Transverse colon (tissue), 4 donors: Measurements from ENCODE around the gene COL13A1. TPM values are rescaled to one million over a fixed set of nuclear protein-coding genes. Genes with fewer than 3 reads are reported as not detected.
A peak's percentile ranks its signal among the peaks of the same experiment; 100 is the strongest.

Experiments
- DNase-seq: peaks from one replicate; pipeline ENCODE4 v3.0.0-alpha.2; 2019
- H3K27ac ChIP-seq, 4 donors: fragments of 200-600 bp; sonication (generic); 2 replicates each; pipeline ENCODE4 v1.5.1; 2016 to 2018; ENCODE audit warnings: inconsistent platforms in 4 of 4
- H3K27me3 ChIP-seq: fragments of 200-600 bp; sonication (generic); 2 replicates; pipeline ENCODE4 v1.5.1; 2017; ENCODE audit warnings: inconsistent platforms
- H3K36me3 ChIP-seq, 4 donors: fragments of 200-600 bp; sonication (generic); 2 replicates each; pipeline ENCODE4 v1.5.1; 2017 to 2019; ENCODE audit warnings: inconsistent platforms in 4 of 4
- H3K4me1 ChIP-seq, 4 donors: fragments of 200-600 bp; sonication (generic); 2 replicates each; pipeline ENCODE4 v1.5.1; 2017 to 2020; ENCODE audit warnings: inconsistent platforms in 4 of 4
- H3K4me3 ChIP-seq, 4 donors: fragments of 200-600 bp; sonication (generic); 1 replicate in 1 of 4; 2 replicates in 3 of 4; pipeline versions ENCODE4 v1.5.1 to v1.6.1; 2017 to 2019; ENCODE audit warnings: inconsistent platforms in 4 of 4
- H3K9me3 ChIP-seq, 2 donors: fragments of 200-600 bp; sonication (generic); 2 replicates each; pipeline ENCODE4 v1.5.1; 2017 to 2019; ENCODE audit warnings: inconsistent platforms in 2 of 2
- EP300 ChIP-seq: sonication (generic); formaldehyde crosslinking; IDR thresholded peaks from one replicate; pipeline ENCODE4 v1.6.1; 2017; ENCODE audit warnings: antibody characterized with exemption, low read depth
- POLR2A ChIP-seq: fragments of 450-650 bp; IDR thresholded peaks from one replicate; pipeline ENCODE4 v1.6.1; 2016; ENCODE audit warnings: antibody characterized with exemption, mild to moderate bottlenecking, moderate library complexity
- POLR2AphosphoS5 ChIP-seq, 3 donors: sonication (generic); formaldehyde crosslinking; IDR thresholded peaks; one replicate each; pipeline ENCODE4 v1.6.1; 2016; ENCODE audit warnings: antibody characterized with exemption in 3 of 3
- WGBS, 2 donors: methylation state at CpG; one replicate each; pipeline ENCODE4 v1.1.5; 2018; ENCODE audit warnings: low coverage in 1 of 2; 5-methylcytosine and 5-hydroxymethylcytosine counted together
- in situ Hi-C, 4 donors: fragments of 200-750 bp; cut with MboI; loops; one replicate each; pipeline versions ENCODE4 v1.15.0 to v1.15.1; 2017; ENCODE audit warnings: low sequenced_read_pairs in 3 of 4, low pct_ligation_motif_present in 1 of 4, low pct_unique_long_range_greater_than_20kb in 1 of 4
- intact Hi-C: fragments of 100-400 bp; cut with DNase I; formaldehyde crosslinking; loops from one replicate; pipeline ENCODE4 v1.15.1; 2023; ENCODE audit warnings: low total_unique reads
- total RNA-seq, 4 donors: library from RNA; depleted of rRNA; stranded (reverse); fragments of >200 nt; gene quantifications; one replicate each; pipeline ENCODE4 v1.1.0, GENCODE V29; 2016
- TF ChIP-seq, protein P1 (sequence below), 5 experiments: fragments of 200-600 bp in 3 of 5; fragments of 450-650 bp in 2 of 5; sonication (generic) in 3 of 5; IDR thresholded peaks; 1 replicate in 2 of 5; 2 replicates in 3 of 5; pipeline ENCODE4 v1.5.1; 2016 to 2017; ENCODE audit warnings: antibody characterized with exemption in 5 of 5, inconsistent platforms in 3 of 5, mild to moderate bottlenecking in 2 of 5, moderate library complexity in 1 of 5

The COL13A1 gene
- 1 to 10 TPM in 3 of 4 donors, under 1 TPM in 1; 0.68 to 8.2 (median 2.1) TPM for total RNA-seq

DNA sequence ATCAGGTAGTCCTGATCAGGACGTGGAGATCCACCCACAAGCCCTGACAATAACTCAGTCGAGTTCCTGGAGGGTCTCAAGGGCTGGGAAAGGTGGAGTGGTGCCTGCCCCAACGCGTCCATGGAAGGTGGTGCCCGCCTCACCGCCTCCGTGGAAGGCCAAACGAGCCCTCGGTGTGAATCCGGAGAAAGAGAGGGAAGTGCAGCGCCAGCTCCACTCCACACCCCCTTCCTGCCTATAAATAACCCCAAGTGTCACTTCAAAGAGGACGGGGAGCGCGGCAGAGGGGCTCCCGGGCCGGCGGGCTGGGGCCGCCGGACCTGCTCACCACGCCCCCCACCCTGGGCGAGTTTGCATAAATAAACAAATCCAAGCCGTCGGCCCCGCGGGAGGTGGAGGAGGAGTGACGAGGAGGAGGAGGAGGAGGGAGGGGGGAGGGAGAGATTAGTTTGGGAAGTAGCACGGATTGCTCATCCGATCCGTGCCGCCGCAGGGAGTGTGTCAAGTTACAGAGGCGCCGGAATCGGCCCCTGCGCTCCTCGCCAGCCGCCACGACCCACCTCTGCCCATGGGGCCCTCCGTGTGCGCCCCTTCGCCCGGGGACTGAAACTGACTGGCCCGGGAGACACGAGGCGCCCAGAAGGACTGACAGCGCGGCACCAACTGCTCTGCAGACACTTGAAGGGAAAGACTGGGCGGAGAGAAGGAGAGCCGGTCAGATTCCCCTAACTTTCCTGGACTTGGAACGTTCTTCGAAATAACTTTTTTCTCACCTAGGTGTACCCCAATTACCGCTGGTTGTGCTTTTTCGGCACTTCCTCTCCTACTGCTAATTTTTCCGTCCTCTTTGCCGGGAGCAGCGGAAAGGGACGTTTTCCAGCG lies at the start of gene COL13A1:
TSS of gene COL13A1 (plus strand) at position 473 of the 882 bp plus-strand sequence. CDS start 518 bp downstream, outside the sequence.
- peak within 1 kb of the TSS; percentile 7 to 39 (median 18) for H3K27ac ChIP-seq
- H3K4me3 ChIP-seq: peak within 1 kb of the TSS; percentile 20 to 51 (median 32)
- WGBS, 2 donors: 0 to 2% methylated on average over 7 to 58 of the region's 58 CpGs
- no peaks in the 10 kb centered on the region for H3K36me3 ChIP-seq
- in situ Hi-C loops: no loop called here
- DNase-seq: peak; percentile 27
- H3K4me1 ChIP-seq: peaks cover 0 to 25% (median 19%) of the 10 kb centered on the region in 4 donors
- intact Hi-C loops: loop anchor here (5.0 kb wide), 2 partner anchors 111 to 384 kb away; partner anchors contain the start of gene TACR2
- TF ChIP-seq EP300: no peak
- no peak for TF ChIP-seq POLR2AphosphoS5 (IDR thresholded peaks at IDR 0.05)
- TF ChIP-seq, protein P1, sequence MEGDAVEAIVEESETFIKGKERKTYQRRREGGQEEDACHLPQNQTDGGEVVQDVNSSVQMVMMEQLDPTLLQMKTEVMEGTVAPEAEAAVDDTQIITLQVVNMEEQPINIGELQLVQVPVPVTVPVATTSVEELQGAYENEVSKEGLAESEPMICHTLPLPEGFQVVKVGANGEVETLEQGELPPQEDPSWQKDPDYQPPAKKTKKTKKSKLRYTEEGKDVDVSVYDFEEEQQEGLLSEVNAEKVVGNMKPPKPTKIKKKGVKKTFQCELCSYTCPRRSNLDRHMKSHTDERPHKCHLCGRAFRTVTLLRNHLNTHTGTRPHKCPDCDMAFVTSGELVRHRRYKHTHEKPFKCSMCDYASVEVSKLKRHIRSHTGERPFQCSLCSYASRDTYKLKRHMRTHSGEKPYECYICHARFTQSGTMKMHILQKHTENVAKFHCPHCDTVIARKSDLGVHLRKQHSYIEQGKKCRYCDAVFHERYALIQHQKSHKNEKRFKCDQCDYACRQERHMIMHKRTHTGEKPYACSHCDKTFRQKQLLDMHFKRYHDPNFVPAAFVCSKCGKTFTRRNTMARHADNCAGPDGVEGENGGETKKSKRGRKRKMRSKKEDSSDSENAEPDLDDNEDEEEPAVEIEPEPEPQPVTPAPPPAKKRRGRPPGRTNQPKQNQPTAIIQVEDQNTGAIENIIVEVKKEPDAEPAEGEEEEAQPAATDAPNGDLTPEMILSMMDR (IDR thresholded peaks at IDR 0.05): no peak
- TF ChIP-seq POLR2A: no peak
- peaks cover 37% of the 10 kb centered on the region for H3K27me3 ChIP-seq
- H3K9me3 ChIP-seq: no peaks in the 10 kb centered on the region

DNA sequence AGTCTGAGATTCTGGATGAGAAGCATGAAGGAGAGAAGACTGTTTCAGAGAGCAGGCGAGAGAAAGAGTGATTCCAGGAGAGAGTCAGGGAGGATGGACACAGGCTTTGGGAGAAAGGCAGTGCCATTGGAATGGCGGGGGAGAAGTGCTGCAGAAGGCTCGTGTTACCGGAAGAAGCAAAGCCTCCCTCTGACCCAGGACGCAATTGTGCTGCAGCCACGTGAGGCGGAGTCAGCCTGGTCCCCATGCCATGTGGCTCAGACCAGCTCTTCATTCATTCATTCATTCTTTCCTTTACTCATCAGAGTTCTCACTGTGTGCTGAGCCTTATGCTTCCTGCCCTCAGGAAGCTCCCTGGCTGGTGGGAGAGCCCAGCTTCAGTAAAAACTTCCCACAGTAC lies 49.2 kb upstream of the COL13A1 start:
- DNase-seq: no peak
- in situ Hi-C loops: no loop called here
- Histone ChIP-seq H3K4me1 (no peaks in the 10 kb centered on the region), H3K27me3 (no peaks in the 10 kb centered on the region), H3K9me3 (no peaks in the 10 kb centered on the region), H3K36me3 (no peaks in the 10 kb centered on the region), H3K4me3 (no peak overlapping the region), H3K27ac (no peak overlapping the region)
- intact Hi-C loops: no loop called here
- TF ChIP-seq POLR2A (no peak), EP300 (no peak), POLR2AphosphoS5 (IDR thresholded peaks at IDR 0.05) (no peak)
- TF ChIP-seq, protein P1 (IDR thresholded peaks at IDR 0.05): no peak
- 87% methylated on average over 7 of the region's 7 CpGs for WGBS, 2 donors

DNA sequence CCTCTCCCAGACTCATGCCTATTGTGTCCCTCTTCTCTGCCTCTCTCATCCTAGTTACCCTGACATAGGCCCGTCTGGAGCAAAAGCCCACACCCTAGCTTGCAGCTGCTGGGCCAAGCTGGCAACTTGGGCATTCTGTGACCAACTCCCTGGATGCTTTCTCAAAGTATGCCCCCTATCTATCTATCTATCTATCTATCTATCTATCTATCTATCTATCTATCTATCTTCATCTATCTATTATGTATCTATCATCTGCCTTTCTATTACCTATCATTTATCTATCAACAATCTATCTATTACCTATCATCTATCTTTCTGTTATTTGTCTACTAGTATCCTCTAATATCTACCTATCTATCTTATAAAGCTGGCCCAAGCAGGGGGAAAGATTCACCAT lies 45.4 kb upstream of the COL13A1 start:
- no peak for DNase-seq
- Histone ChIP-seq H3K36me3 (no peaks in the 10 kb centered on the region), H3K4me1 (peaks cover 0 to 4% (median 0%) of the 10 kb centered on the region in 4 donors), H3K4me3 (no peak overlapping the region), H3K27me3 (no peaks in the 10 kb centered on the region), H3K9me3 (no peaks in the 10 kb centered on the region), H3K27ac (no peak overlapping the region)
- intact Hi-C loops: no loop called here
- WGBS, 2 donors: 91 to 100% methylated on average over 1 of the region's 1 CpG
- TF ChIP-seq POLR2AphosphoS5 (IDR thresholded peaks at IDR 0.05) (no peak), POLR2A (no peak), EP300 (no peak)
- TF ChIP-seq, protein P1 (IDR thresholded peaks at IDR 0.05): no peak
- in situ Hi-C loops: no loop called here

DNA sequence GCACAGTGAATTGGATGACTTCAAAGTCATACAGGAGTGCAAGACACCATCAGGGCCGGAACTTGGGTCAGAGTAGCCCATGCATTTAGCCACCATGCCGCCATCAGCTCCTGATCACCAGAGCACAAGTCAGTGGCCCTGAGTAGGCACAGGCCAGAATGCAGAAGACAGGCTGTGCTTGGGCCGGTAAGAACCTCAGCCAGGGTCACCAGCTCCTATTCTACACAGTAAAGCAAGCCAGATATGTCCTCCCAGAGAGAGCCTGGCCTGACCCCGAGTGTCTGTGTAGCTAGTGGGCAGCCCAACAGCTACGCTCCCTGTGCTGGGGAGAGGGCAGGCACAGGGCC lies 44.5 kb upstream of the COL13A1 start:
- H3K4me1 ChIP-seq: peaks cover 0 to 4% (median 0%) of the 10 kb centered on the region in 4 donors
- H3K27me3 ChIP-seq: no peaks in the 10 kb centered on the region
- no peaks in the 10 kb centered on the region for H3K36me3 ChIP-seq
- no peak overlapping the region for H3K27ac ChIP-seq
- no peak overlapping the region for H3K4me3 ChIP-seq
- intact Hi-C loops: no loop called here
- no peak for TF ChIP-seq POLR2A
- TF ChIP-seq, protein P1 (IDR thresholded peaks at IDR 0.05): no peak
- TF ChIP-seq POLR2AphosphoS5 (IDR thresholded peaks at IDR 0.05): no peak
- H3K9me3 ChIP-seq: no peaks in the 10 kb centered on the region
- 60 to 90% methylated on average over 1 to 5 of the region's 5 CpGs for WGBS, 2 donors
- in situ Hi-C loops: no loop called here
- no peak for DNase-seq
